GM12874 (cell line): ENCODE results near the gene GMIP.

Source experiments
- TF ChIP-seq, protein P1 (sequence below): IDR thresholded peaks from 2 replicates; pipeline ENCODE4 v1.5.1; 2011; ENCODE audit warnings: low read depth, mild to moderate bottlenecking, control low read depth, low read length, moderate library complexity; ENCODE audit not compliant: insufficient read depth

The GMIP gene

DNA sequence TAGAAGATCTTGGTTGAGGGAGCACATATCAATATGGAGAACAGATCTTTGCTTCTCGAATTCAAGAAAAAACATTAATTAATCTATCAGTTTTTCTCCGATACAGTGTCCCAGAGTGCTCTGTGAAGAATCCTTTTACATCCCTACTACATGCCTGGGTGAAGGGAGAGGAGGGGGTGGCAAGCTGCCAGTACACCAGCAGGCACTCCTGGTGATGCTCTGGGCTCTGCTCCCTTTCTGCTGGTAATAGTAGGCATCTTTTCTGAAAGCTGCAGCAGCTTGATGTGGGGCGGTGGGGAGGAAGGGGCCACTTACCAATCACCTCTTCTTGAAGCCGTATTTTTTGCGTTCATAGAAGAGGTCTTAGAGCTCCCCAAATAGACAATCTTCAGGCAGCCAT is 55.7 kb downstream of the GMIP start:
- TF ChIP-seq, protein P1, sequence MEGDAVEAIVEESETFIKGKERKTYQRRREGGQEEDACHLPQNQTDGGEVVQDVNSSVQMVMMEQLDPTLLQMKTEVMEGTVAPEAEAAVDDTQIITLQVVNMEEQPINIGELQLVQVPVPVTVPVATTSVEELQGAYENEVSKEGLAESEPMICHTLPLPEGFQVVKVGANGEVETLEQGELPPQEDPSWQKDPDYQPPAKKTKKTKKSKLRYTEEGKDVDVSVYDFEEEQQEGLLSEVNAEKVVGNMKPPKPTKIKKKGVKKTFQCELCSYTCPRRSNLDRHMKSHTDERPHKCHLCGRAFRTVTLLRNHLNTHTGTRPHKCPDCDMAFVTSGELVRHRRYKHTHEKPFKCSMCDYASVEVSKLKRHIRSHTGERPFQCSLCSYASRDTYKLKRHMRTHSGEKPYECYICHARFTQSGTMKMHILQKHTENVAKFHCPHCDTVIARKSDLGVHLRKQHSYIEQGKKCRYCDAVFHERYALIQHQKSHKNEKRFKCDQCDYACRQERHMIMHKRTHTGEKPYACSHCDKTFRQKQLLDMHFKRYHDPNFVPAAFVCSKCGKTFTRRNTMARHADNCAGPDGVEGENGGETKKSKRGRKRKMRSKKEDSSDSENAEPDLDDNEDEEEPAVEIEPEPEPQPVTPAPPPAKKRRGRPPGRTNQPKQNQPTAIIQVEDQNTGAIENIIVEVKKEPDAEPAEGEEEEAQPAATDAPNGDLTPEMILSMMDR: no peak

DNA sequence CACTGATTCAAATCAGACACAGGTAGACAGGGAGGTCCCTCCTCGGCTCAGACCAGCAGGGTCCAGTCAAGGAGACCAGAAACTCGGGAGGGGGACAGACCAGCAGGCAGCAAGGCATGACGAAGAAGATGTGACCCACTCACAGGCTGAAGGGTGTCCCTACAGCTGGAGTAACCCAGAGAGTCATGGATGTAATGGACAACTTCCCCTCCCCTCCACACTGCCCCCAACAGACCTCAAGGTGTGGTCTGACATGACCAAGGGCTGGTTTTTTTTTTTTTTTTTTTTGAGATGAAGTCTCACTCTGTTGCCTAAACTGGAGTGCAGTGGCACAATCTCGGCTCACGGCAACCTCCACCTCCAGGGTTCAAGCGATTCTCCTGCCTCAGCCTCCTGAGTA is 59.1 kb downstream of the GMIP start:
- TF ChIP-seq, protein P1: no peak

DNA sequence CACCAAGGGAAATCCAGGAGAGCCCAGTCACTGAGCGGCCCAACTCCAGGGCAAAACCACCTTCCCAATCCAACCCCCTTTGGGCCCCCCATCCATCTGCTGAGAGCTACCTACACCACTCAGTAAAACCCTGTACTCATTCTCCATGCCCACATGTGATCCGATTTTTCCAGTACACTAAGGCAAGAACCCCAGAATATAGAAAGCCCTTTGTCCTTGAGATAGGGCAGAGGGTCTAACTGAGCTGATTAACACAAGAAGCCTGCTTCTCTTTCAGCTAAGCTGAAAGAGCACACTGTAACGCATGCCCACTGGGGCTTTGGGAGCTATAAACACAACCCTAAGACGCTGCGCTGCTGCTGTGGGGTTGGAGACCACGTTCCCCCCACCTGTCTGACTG is 61.0 kb downstream of the GMIP start:
- TF ChIP-seq, protein P1: no peak

DNA sequence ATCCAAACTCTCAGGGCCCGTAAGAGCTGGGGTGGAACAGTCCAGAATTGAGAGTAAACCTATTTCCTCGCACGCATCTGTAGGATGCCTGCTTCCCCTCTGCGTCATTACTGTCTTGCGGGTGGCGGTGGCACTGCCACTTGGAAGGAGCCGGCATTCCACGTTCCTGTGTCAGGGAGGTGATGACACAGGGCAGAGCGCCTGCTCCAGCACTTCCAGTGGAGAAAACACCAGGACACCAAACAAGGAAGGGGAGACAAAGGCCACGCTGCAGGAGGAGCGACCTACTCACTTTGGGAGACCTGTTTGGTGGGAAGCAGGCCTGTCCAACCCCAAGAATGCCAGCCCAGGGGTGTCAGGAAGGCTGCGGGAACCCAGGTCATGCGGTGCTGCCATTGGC is 62.1 kb downstream of the GMIP start:
- TF ChIP-seq, protein P1: no peak

DNA sequence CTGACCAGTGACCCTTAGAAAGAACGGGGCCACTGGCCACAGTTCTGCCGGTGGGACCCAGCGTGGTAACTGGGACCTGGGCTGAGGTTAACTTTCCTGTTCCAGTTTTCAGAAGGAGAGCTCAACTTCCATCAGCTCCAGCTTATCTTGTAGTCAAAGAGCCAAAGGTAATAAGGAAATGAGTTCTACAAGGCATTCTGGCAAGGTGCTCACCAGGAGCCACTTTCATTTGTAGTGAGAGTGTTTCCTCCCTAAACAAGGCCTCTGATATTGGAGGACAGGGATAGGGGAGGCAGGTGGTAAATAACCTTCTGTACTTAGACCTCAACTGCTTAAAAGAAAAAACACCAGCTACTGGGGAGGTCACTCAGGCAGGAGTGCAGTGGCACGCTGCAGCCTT is 63.0 kb downstream of the GMIP start:
- TF ChIP-seq, protein P1: no peak

DNA sequence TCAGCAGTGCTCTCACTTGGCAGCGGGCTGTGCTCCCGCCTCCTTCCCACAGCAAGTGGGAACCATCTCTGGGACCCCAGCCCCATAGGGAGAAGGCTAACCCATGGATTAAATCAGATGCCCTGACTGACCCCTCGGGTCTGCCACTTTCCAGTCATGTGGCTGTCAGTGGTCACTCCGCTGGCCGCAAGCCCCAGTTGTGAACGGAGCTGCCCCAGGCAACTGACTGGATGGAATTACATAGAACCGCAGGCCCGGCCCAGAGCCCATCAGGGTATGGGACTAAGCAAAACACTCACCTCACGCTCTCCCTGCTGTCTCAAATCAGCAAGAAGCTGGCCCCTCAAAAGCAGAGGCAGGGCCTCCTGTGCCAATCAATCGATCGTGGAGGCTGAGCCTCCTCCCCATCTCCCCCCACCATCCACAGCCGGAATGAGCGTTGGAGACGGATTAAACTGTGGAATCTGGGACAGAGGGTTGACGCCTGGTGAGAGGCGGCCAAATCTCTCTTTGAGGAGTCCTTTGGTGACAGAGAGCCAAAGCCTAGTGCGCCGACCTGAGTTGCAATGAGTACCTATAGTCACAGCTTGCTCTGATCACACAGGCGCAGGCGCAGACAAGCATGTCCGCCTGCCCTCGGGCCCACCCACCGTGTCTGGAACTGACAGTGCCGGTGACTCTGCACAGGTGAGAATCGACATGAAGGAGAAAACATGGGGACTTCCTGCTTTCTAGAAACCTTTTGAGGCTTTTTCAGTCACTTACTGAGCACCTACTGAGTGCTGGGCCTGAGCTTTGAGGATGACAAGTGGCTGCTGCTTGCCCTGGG is 63.7 kb downstream of the GMIP start:
- TF ChIP-seq, protein P1: no peak
